K562 (cell line): Measurements from ENCODE around the gene SERPINA6. TPM values are rescaled to one million over a fixed set of nuclear protein-coding genes. Genes with fewer than 3 reads are reported as not detected.

Experiments used
- ATAC-seq: fragments of 200-7000 bp; cut with Tn5 transposase; 3 replicates; pipeline ENCODE4 v1.9.1; 2020; ENCODE audit warnings: moderate library complexity
- BruUV-seq: library from RNA; stranded (reverse); fragments of 400-500 nt; replicated peaks from 2 replicates; lab custom pipeline; 2021; lab: Mats Ljungman, UMichigan
- CTCF ChIA-PET: fragments of 300-600 bp; formaldehyde crosslinking; extraction: SDS; loops from one replicate; lab custom pipeline; 2021; ENCODE audit warnings: low intra/inter-chr PET ratio; lab: Yijun Ruan, JAX
- POLR2A ChIA-PET: fragments of 300-600, 350-650 bp; sonication (Branson Sonifier 250); formaldehyde crosslinking; extraction: SDS; loops from one replicate; lab custom pipeline; 2021; ENCODE audit warnings: antibody characterized with exemption, inconsistent platforms; lab: Yijun Ruan, JAX
- DNase-seq, 4 experiments: peaks; one replicate each; pipeline versions ENCODE4 v3.0.0 to v3.0.0-alpha.2; 2011 to 2018; ENCODE audit warnings: low spot score in 3 of 4, mixed read lengths in 3 of 4; ENCODE audit errors: extremely low read depth in 1 of 4
- FAIRE-seq: peaks from 2 replicates; lab custom pipeline; 2011; peaks lifted over from hg19 to GRCh38; lab: Jason Lieb, UNC
- H2AFZ ChIP-seq: 2 replicates; pipeline ENCODE4 v1.6.0; 2011; ENCODE audit warnings: low read depth, low read length, control low read depth, inconsistent platforms
- H3K27ac ChIP-seq: fragments of 200-600 bp; 3 replicates; pipeline ENCODE4 v1.8.0; 2011; ENCODE audit warnings: low read depth, mild to moderate bottlenecking, control low read depth, inconsistent platforms, low read length, moderate library complexity, mixed read lengths; ENCODE audit errors: extremely low read depth
- H3K27me3 ChIP-seq, 2 experiments: fragments of 300-600 bp in 1 of 2; 2 replicates in 1 of 2; 3 replicates in 1 of 2; pipeline versions ENCODE4 v1.6.0 to v1.8.0; 2011; ENCODE audit warnings: inconsistent platforms in 2 of 2, low read length in 2 of 2, mild to moderate bottlenecking in 1 of 2, mixed read lengths in 1 of 2, moderate library complexity in 1 of 2; ENCODE audit not compliant: control insufficient read depth in 2 of 2, insufficient read depth in 2 of 2
- H3K36me3 ChIP-seq: fragments of 300-600 bp; 3 replicates; pipeline ENCODE4 v1.8.0; 2011; ENCODE audit warnings: mild to moderate bottlenecking, low read length, inconsistent platforms; ENCODE audit not compliant: control insufficient read depth, insufficient read depth
- H3K4me1 ChIP-seq, 2 experiments: fragments of 200-600 bp in 1 of 2; replicated peaks in 1 of 2; 2 replicates in 1 of 2; 3 replicates in 1 of 2; pipeline versions ENCODE4 v1.5.1 to v1.8.0; 2011; ENCODE audit warnings: inconsistent platforms in 2 of 2, low read length in 2 of 2, mild to moderate bottlenecking in 1 of 2, mixed read lengths in 1 of 2, moderate library complexity in 1 of 2; ENCODE audit not compliant: control insufficient read depth in 2 of 2, insufficient read depth in 2 of 2
- H3K4me2 ChIP-seq: 2 replicates; pipeline ENCODE4 v1.6.1; 2011; ENCODE audit warnings: low read length, control low read depth, inconsistent platforms, mixed read lengths; ENCODE audit not compliant: insufficient read depth
- H3K4me3 ChIP-seq: fragments of 200-600 bp; sonication (generic), shearing (Covaris generic); 2 replicates; pipeline ENCODE4 v1.5.1; 2016; ENCODE audit warnings: control low read depth, inconsistent platforms
- H3K79me2 ChIP-seq: fragments of 200-600 bp; 3 replicates; pipeline ENCODE4 v1.8.0; 2011; ENCODE audit warnings: low read length, inconsistent platforms; ENCODE audit not compliant: control insufficient read depth, insufficient read depth
- H3K9ac ChIP-seq, 2 experiments: 2 replicates each; pipeline versions ENCODE4 v1.6.0 to v1.6.1; 2011; ENCODE audit warnings: low read depth in 2 of 2, low read length in 2 of 2, control low read depth in 1 of 2, inconsistent platforms in 1 of 2, mild to moderate bottlenecking in 1 of 2, mixed read lengths in 1 of 2; ENCODE audit not compliant: insufficient read depth in 1 of 2
- H3K9me1 ChIP-seq: one replicate; pipeline ENCODE4 v1.6.0; 2011; ENCODE audit warnings: inconsistent platforms, mild to moderate bottlenecking, low read length, moderate library complexity; ENCODE audit not compliant: control insufficient read depth, insufficient read depth
- H3K9me3 ChIP-seq: replicated peaks from 2 replicates; pipeline ENCODE4 v1.5.1; 2011; ENCODE audit warnings: low read depth, low read length, inconsistent platforms; ENCODE audit not compliant: control insufficient read depth, insufficient read depth
- H4K20me1 ChIP-seq: replicated peaks from 2 replicates; pipeline ENCODE4 v1.6.1; 2011; ENCODE audit warnings: low read length, inconsistent platforms, mixed read lengths; ENCODE audit not compliant: control insufficient read depth, insufficient read depth
- BCOR ChIP-seq: fragments of 450-650 bp; IDR thresholded peaks from 2 replicates; pipeline ENCODE4 v1.6.1; 2016
- BRCA1 ChIP-seq, 2 experiments: fragments of 450-650 bp in 1 of 2; sonication (generic) in 1 of 2; formaldehyde crosslinking in 1 of 2; IDR thresholded peaks; 2 replicates each; pipeline versions ENCODE4 v1.5.0 to v1.6.1; 2017 to 2020; ENCODE audit warnings: mild to moderate bottlenecking in 1 of 2, missing genetic modification reagents in 1 of 2
- CSDE1 ChIP-seq, 2 experiments: fragments of 450-650 bp; IDR thresholded peaks; 2 replicates each; pipeline ENCODE4 v1.6.1; 2016; ENCODE audit warnings: mild to moderate bottlenecking in 1 of 2
- DIDO1 ChIP-seq: fragments of 450-650 bp; IDR thresholded peaks from 2 replicates; pipeline ENCODE4 v1.6.1; 2016; ENCODE audit warnings: low read depth, missing biosample characterization, missing genetic modification characterization
- ETV5 ChIP-seq: sonication (generic); formaldehyde crosslinking; IDR thresholded peaks from 2 replicates; pipeline ENCODE4 v1.4.0; 2020; ENCODE audit warnings: low read depth, mild to moderate bottlenecking, missing genetic modification reagents
- ILK ChIP-seq: fragments of 450-650 bp; IDR thresholded peaks from 2 replicates; pipeline ENCODE4 v1.6.1; 2016; ENCODE audit warnings: missing genetic modification characterization, low read depth, mild to moderate bottlenecking, missing compliant biosample characterization, moderate library complexity, borderline replicate concordance
- JUN ChIP-seq, 2 experiments: sonication (generic) in 1 of 2; formaldehyde crosslinking in 1 of 2; IDR thresholded peaks; 2 replicates each; pipeline versions ENCODE4 v1.6.1 to v1.8.0; 2012 to 2022; ENCODE audit warnings: borderline replicate concordance in 2 of 2, mild to moderate bottlenecking in 2 of 2, improper control_type of control experiment in 1 of 2, low read depth in 1 of 2, low read length in 1 of 2, missing genetic modification reagents in 1 of 2
- NRF1 ChIP-seq, 2 experiments: fragments of 450-650 bp; IDR thresholded peaks in 1 of 2; conservative IDR thresholded peaks in 1 of 2; 2 replicates each; pipeline ENCODE4 v1.6.1; 2014; ENCODE audit warnings: mild to moderate bottlenecking in 2 of 2
- PRPF4 ChIP-seq: fragments of 200-400 bp; formaldehyde crosslinking; IDR thresholded peaks from one replicate; pipeline ENCODE4 v1.6.1; 2017; ENCODE audit warnings: low read length, low read depth, mild to moderate bottlenecking; ENCODE audit not compliant: insufficient read depth, poor library complexity, severe bottlenecking
- RBM25 ChIP-seq: fragments of 200-400 bp; formaldehyde crosslinking; IDR thresholded peaks from 2 replicates; pipeline ENCODE4 v1.6.1; 2018; ENCODE audit warnings: low read length, low read depth, moderate library complexity; ENCODE audit not compliant: severe bottlenecking
- SMAD2 ChIP-seq: fragments of 150-350 bp; IDR thresholded peaks from 2 replicates; pipeline ENCODE4 v1.6.1; 2014; ENCODE audit warnings: low read depth, mild to moderate bottlenecking, low read length
- SMARCB1 ChIP-seq: IDR thresholded peaks from 2 replicates; pipeline ENCODE4 v1.6.1; 2011; ENCODE audit warnings: improper control_type of control experiment, low read depth; ENCODE audit not compliant: insufficient read length
- TOE1 ChIP-seq, 2 experiments: fragments of 450-650 bp in 1 of 2; sonication (generic) in 1 of 2; formaldehyde crosslinking in 1 of 2; IDR thresholded peaks; 2 replicates each; pipeline versions ENCODE4 v1.7.1 to v1.8.0; 2016 to 2022; ENCODE audit warnings: borderline replicate concordance in 2 of 2, mild to moderate bottlenecking in 2 of 2, antibody characterized with exemption in 1 of 2, inconsistent platforms in 1 of 2, low read depth in 1 of 2, missing genetic modification reagents in 1 of 2, moderate library complexity in 1 of 2
- XRCC3 ChIP-seq: fragments of 450-650 bp; IDR thresholded peaks from 2 replicates; pipeline ENCODE4 v1.6.1; 2017; ENCODE audit warnings: mild to moderate bottlenecking, moderate library complexity
- WGBS: fragments of 100-300 bp; shearing (Covaris generic); methylation state at CpG from one replicate; pipeline ENCODE4 v1.1.6; 2016; ENCODE audit warnings: low coverage, mixed read lengths; ENCODE audit not compliant: insufficient coverage; ENCODE audit errors: missing lambda C conversion rate; 5-methylcytosine and 5-hydroxymethylcytosine counted together
- in situ Hi-C: fragments of 300-500 bp; cut with MboI; formaldehyde crosslinking; loops from 4 replicates; pipeline ENCODE4 v1.15.0; 2018; ENCODE audit warnings: inconsistent platforms, mixed read lengths
- intact Hi-C: fragments of 100-400 bp; cut with micrococcal nuclease; formaldehyde crosslinking; loops from 2 replicates; pipeline ENCODE4 v1.14.2; 2022
- polyA plus RNA-seq, 8 experiments: library from polyadenylated mRNA; depleted of rRNA in 4 of 8; stranded (reverse) in 5 of 8; unstranded in 3 of 8; fragments of >200 nt; fragmentation: Nextera tagmentation in 2 of 8; fragmentation: Illumina TruSeq in 1 of 8; extraction: Ambion mirVana in 2 of 8; extraction: Trizol in 1 of 8; gene quantifications; 2 replicates each; pipeline versions ENCODE4 v1.2.1 to v1.2.3, GENCODE V29; 2011 to 2014; ENCODE audit warnings: inconsistent platforms in 1 of 8, missing spikeins in 1 of 8
- total RNA-seq, 7 experiments: library from RNA; depleted of rRNA in 6 of 7; stranded (reverse); fragments of >200 nt in 6 of 7; fragmentation: Illumina TruSeq in 2 of 7; extraction: Trizol in 2 of 7; gene quantifications; 2 replicates each; pipeline versions ENCODE4 v1.2.1 to v1.2.3, GENCODE V29; 2011 to 2021; ENCODE audit warnings: low replicate concordance in 1 of 7

SERPINA6 gene
- total and polyA plus RNA-seq, 9 of the 15 experiments (the other 6 are each of a cell fraction or from before 2014, with no cell fraction given): not detected

GRCh38 chr14:94291906-94292525 is 31.1 kb downstream of the SERPINA6 start:
- H4K20me1 ChIP-seq: no peaks in the 10 kb centered on the region
- CTCF ChIA-PET: no interaction called here
- no peaks in the 10 kb centered on the region for H3K4me1 ChIP-seq
- peaks cover 0 to 6% of the 10 kb centered on the region in 2 experiments; a peak in 1 of 5 replicates for H3K27me3 ChIP-seq
- no peaks in the 10 kb centered on the region for H3K36me3 ChIP-seq
- no peak overlapping the region for H3K27ac ChIP-seq
- H3K9me3 ChIP-seq: no peaks in the 10 kb centered on the region
- in situ Hi-C loops: no loop called here
- POLR2A ChIA-PET: no interaction called here
- no peak overlapping the region for H3K4me3 ChIP-seq
- H3K9ac ChIP-seq: no peak overlapping the region
- H3K9me1 ChIP-seq: no peaks in the 10 kb centered on the region
- no peak overlapping the region for H2AFZ ChIP-seq
- no peak for ATAC-seq
- no peak for FAIRE-seq
- no peaks in the 10 kb centered on the region for H3K79me2 ChIP-seq
- no TSS peak for BruUV-seq
- no peak for TF ChIP-seq DIDO1
- H3K4me2 ChIP-seq: no peak overlapping the region
- no peak for DNase-seq
- intact Hi-C loops: no loop called here
- 0% methylated on average over 13 of the region's 15 CpGs for WGBS

DNA sequence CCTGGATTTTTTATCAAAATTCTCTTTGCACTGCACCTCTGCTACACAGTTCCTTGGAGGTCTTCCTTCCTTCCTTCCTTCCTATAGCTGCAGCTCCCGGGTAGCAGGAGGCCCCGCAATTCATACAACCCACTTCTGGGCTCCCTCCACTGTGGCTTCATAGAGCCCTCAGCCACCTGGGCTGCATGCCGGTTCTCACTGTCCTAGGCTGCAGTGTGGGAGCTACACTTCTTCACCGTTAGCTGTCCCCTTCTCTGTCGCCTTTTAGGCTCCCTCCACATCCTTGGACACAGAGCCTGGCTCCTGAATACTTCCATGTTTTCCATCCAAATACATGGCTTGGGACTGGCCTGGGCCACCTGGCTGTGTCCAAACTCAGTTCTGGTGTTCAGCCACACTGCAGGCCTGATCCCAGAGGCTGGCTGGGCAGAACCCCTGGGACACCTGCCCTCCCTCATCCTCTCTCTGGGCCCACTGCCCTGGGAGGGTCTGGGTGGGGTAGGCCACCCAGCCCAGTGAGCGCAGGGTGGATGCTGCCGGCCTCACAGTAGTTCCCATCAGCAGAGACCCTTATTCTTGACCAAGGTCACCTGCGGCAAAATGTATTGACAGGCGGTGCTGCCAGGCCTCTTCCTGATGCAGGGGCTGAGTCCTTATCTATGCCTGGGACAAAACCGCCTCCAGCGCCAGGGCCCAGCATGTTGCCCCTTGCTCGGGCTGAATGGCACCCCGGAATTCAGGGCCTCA is 31.8 kb downstream of the SERPINA6 start:
- H3K27me3 ChIP-seq: peaks cover 0 to 6% of the 10 kb centered on the region in 2 experiments; a peak in 1 of 5 replicates
- TF ChIP-seq PRPF4 (no peak), SMAD2 (no peak), RBM25 (no peak), SMARCB1 (no peak), JUN (IDR thresholded peaks at IDR 0.05; ENCODE audit: borderline replicate concordance, low read depth, low read length) (no peak), JUN (CRISPR knock-in tag; IDR thresholded peaks at IDR 0.05; ENCODE audit: borderline replicate concordance) (no peak), NRF1 (conservative IDR thresholded peaks at IDR 0.05 in 1 of 2, IDR thresholded peaks at IDR 0.05 in 1 of 2) (no peak), ETV5 (no peak), ILK (tag) (no peak), BCOR (no peak), TOE1 (IDR thresholded peaks at IDR 0.05; ENCODE audit: borderline replicate concordance) (no peak), TOE1 (CRISPR knock-in tag; IDR thresholded peaks at IDR 0.05; ENCODE audit: borderline replicate concordance, low read depth) (no peak), CSDE1 (IDR thresholded peaks at IDR 0.05) (no peak), XRCC3 (no peak), BRCA1 (IDR thresholded peaks at IDR 0.05) (no peak), BRCA1 (CRISPR knock-in tag; IDR thresholded peaks at IDR 0.05) (no peak)
- no peaks in the 10 kb centered on the region for H4K20me1 ChIP-seq
- no peak overlapping the region for H3K4me2 ChIP-seq
- no peak overlapping the region for H3K4me3 ChIP-seq
- ChIA-PET CTCF (no interaction called here), POLR2A (no interaction called here)
- intact Hi-C loops (no loop called here), in situ Hi-C loops (no loop called here)
- H3K27ac ChIP-seq: no peak overlapping the region
- H2AFZ ChIP-seq: no peak overlapping the region
- no peaks in the 10 kb centered on the region for H3K79me2 ChIP-seq
- no peaks in the 10 kb centered on the region for H3K9me3 ChIP-seq
- ATAC-seq (no peak), FAIRE-seq (no peak), DNase-seq (no peak)
- H3K4me1 ChIP-seq: no peaks in the 10 kb centered on the region
- no peaks in the 10 kb centered on the region for H3K9me1 ChIP-seq
- H3K9ac ChIP-seq: no peak overlapping the region
- no TSS peak for BruUV-seq
- H3K36me3 ChIP-seq: no peaks in the 10 kb centered on the region
- 0% methylated on average over 13 of the region's 13 CpGs for WGBS
